Osteoblast (primary cell): ENCODE data around the gene WWTR1. TPM values are rescaled to one million over a fixed set of nuclear protein-coding genes. Genes with fewer than 3 reads are reported as not detected.

Experiments
- DNase-seq: peaks from one replicate; pipeline ENCODE4 v3.0.0; 2011; ENCODE audit warnings: low spot score, mixed read lengths; ENCODE audit not compliant: insufficient read length; ENCODE audit errors: missing footprints
- H2AFZ ChIP-seq: 2 replicates; pipeline ENCODE4 v1.6.0; 2011; ENCODE audit warnings: mild to moderate bottlenecking, low read length
- H3K27ac ChIP-seq: 2 replicates; pipeline ENCODE4 v1.5.1; 2011; ENCODE audit warnings: mild to moderate bottlenecking, low read depth, low read length, moderate library complexity
- H3K27me3 ChIP-seq: 2 replicates; pipeline ENCODE4 v1.6.0; 2012; ENCODE audit warnings: mild to moderate bottlenecking, control low read depth, inconsistent platforms, low read length, moderate library complexity; ENCODE audit not compliant: insufficient read depth
- H3K36me3 ChIP-seq: 2 replicates; pipeline ENCODE4 v1.5.1; 2011; ENCODE audit warnings: mild to moderate bottlenecking, low read length, control low read depth, moderate library complexity; ENCODE audit not compliant: insufficient read depth
- H3K4me1 ChIP-seq: 2 replicates; pipeline ENCODE4 v1.5.1; 2011; ENCODE audit warnings: mild to moderate bottlenecking, low read length, control low read depth, moderate library complexity; ENCODE audit not compliant: insufficient read depth
- H3K4me2 ChIP-seq: 2 replicates; pipeline ENCODE4 v1.6.0; 2011; ENCODE audit warnings: mild to moderate bottlenecking, low read length; ENCODE audit not compliant: insufficient read depth
- H3K4me3 ChIP-seq: fragments of 200-600 bp; sonication (generic); 3 replicates; pipeline ENCODE4 v1.5.1; 2012; ENCODE audit warnings: mild to moderate bottlenecking, low read length, inconsistent platforms; ENCODE audit not compliant: insufficient read depth
- H3K79me2 ChIP-seq: 2 replicates; pipeline ENCODE4 v1.6.0; 2012; ENCODE audit warnings: mild to moderate bottlenecking, low read length, control low read depth, inconsistent platforms; ENCODE audit not compliant: insufficient read depth
- H3K9me3 ChIP-seq: 2 replicates; pipeline ENCODE4 v1.5.1; 2011; ENCODE audit warnings: low read depth, low read length, control low read depth
- H4K20me1 ChIP-seq: 2 replicates; pipeline ENCODE4 v1.6.0; 2012; ENCODE audit warnings: mild to moderate bottlenecking, low read length, control low read depth; ENCODE audit not compliant: insufficient read depth
- CTCF ChIP-seq: IDR thresholded peaks from 2 replicates; pipeline ENCODE4 v1.5.1; 2011; ENCODE audit warnings: mild to moderate bottlenecking, low read depth, low read length, moderate library complexity; ENCODE audit errors: extremely low read depth
- total RNA-seq: library from RNA; depleted of rRNA; stranded (reverse); fragments of >200 nt; gene quantifications from 2 replicates; pipeline ENCODE4 v1.2.3, GENCODE V29; 2012

The WWTR1 gene
- total RNA-seq, 1 donor, result 84.7 TPM

- Histone ChIP-seq H3K79me2 (no peaks in the 10 kb centered on the region), H4K20me1 (no peaks in the 10 kb centered on the region), H3K4me1 (peaks cover 46% of the 10 kb centered on the region), H3K9me3 (no peaks in the 10 kb centered on the region), H3K27ac (peak within 1 kb of the TSS; percentile 67), H2AFZ (no peak within 1 kb of the TSS), H3K4me3 (no peak within 1 kb of the TSS), H3K4me2 (peak within 1 kb of the TSS; percentile 35), H3K27me3 (no peaks in the 10 kb centered on the region), H3K36me3 (no peaks in the 10 kb centered on the region)
- DNase-seq, result no peak
- no peak for TF ChIP-seq CTCF
Measured at GRCh38 chr3:149474250-149474817, 183.5 kb downstream of the WWTR1 start, which contains the start of gene TM4SF4. Gene TM4SF4 (plus strand): TSS chr3:149474697. CDS start chr3:149474878, 181 bp downstream.

GRCh38 chr3:149473357-149474249 is 184.2 kb downstream of the WWTR1 start:
- Histone ChIP-seq H3K4me2 (peak overlapping the region; percentile 35), H3K79me2 (no peaks in the 10 kb centered on the region), H3K27ac (peak overlapping the region; percentile 67), H3K9me3 (no peaks in the 10 kb centered on the region), H2AFZ (no peak overlapping the region), H3K4me1 (peaks cover 51% of the 10 kb centered on the region), H3K27me3 (no peaks in the 10 kb centered on the region), H3K36me3 (no peaks in the 10 kb centered on the region), H3K4me3 (no peak overlapping the region), H4K20me1 (no peaks in the 10 kb centered on the region)
- DNase-seq, result peak; percentile 85
- TF ChIP-seq CTCF, result no peak

GRCh38 chr3:149472030-149472797 is 185.6 kb downstream of the WWTR1 start:
- no peak for TF ChIP-seq CTCF
- Histone ChIP-seq H3K4me1 (peaks cover 56% of the 10 kb centered on the region), H3K4me3 (no peak overlapping the region), H3K79me2 (no peaks in the 10 kb centered on the region), H3K4me2 (peak overlapping the region; percentile 28), H3K9me3 (no peaks in the 10 kb centered on the region), H2AFZ (no peak overlapping the region), H3K36me3 (no peaks in the 10 kb centered on the region), H4K20me1 (no peaks in the 10 kb centered on the region), H3K27ac (peak overlapping the region; percentile 67), H3K27me3 (no peaks in the 10 kb centered on the region)
- DNase-seq, result no peak
